Measurements from ENCODE around the gene MAVS.

Gene MAVS

DNA sequence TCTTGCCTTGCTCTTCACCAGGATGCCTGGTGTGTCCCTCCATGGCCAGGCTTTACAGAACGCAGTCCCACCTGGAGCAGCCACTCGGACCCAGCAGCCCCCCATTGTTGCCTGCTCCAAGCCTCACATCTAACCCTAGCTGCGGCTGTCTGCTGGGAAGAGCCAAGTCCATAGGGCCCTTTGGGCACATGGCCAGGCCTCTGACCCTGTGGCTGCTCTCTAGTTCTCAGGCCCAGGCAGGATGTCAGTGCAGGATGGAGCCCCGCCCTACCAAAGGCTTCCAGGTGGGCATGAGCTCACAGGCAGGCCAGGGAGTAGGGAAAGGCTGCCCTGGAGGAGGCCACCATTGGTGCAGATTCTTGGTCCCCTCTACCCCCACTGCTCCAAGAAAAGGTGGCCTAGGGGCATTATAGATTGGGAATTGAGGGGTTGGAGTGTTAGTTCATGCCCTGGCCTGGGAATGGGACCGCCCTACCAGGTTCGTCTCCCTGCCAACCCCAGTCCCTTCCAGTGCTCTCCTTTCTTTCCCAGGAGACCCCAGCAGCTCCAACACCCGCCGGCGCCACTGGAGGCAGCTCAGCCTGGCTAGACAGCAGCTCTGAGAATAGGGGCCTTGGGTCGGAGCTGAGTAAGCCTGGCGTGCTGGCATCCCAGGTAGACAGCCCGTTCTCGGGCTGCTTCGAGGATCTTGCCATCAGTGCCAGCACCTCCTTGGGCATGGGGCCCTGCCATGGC is 18.7 kb downstream of the MAVS start:
- Histone ChIP-seq H3K27me3 (ENCODE audit: control insufficient read depth, low read length) (no peaks in the 10 kb centered on the region), H3K9me2 (replicated peaks; ENCODE audit: control insufficient read depth, low read length) (no peaks in the 10 kb centered on the region), H3K4me3 (ENCODE audit: low read length) (no peak overlapping the region), H3F3A (ENCODE audit: control insufficient read depth, insufficient read depth) (no peaks in the 10 kb centered on the region), H3K9me3 (ENCODE audit: control insufficient read depth, insufficient read depth, low read length) (peaks cover 4% of the 10 kb centered on the region; the same call in 1 of the 2 replicates), H3K4me2 (ENCODE audit: low read length) (no peak overlapping the region), H4K20me1 (ENCODE audit: control insufficient read depth, insufficient read depth, low read depth, low read length) (no peaks in the 10 kb centered on the region), H3K4me1 (ENCODE audit: control insufficient read depth, low read length) (no peaks in the 10 kb centered on the region), H3K36me3 (ENCODE audit: control insufficient read depth, low read length) (peaks cover 76% of the 10 kb centered on the region), H3K27ac (ENCODE audit: low read depth, low read length) (no peak overlapping the region), H3K79me2 (ENCODE audit: control insufficient read depth, low read length) (no peaks in the 10 kb centered on the region)
- TF ChIP-seq, protein P1, sequence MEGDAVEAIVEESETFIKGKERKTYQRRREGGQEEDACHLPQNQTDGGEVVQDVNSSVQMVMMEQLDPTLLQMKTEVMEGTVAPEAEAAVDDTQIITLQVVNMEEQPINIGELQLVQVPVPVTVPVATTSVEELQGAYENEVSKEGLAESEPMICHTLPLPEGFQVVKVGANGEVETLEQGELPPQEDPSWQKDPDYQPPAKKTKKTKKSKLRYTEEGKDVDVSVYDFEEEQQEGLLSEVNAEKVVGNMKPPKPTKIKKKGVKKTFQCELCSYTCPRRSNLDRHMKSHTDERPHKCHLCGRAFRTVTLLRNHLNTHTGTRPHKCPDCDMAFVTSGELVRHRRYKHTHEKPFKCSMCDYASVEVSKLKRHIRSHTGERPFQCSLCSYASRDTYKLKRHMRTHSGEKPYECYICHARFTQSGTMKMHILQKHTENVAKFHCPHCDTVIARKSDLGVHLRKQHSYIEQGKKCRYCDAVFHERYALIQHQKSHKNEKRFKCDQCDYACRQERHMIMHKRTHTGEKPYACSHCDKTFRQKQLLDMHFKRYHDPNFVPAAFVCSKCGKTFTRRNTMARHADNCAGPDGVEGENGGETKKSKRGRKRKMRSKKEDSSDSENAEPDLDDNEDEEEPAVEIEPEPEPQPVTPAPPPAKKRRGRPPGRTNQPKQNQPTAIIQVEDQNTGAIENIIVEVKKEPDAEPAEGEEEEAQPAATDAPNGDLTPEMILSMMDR (IDR thresholded peaks at IDR 0.05; ENCODE audit: low read depth, low read length, poor library complexity, severe bottlenecking): no peak
- no peak for TF ChIP-seq EZH2phosphoT487 (IDR thresholded peaks at IDR 0.05; ENCODE audit: borderline replicate concordance, low read length)

DNA sequence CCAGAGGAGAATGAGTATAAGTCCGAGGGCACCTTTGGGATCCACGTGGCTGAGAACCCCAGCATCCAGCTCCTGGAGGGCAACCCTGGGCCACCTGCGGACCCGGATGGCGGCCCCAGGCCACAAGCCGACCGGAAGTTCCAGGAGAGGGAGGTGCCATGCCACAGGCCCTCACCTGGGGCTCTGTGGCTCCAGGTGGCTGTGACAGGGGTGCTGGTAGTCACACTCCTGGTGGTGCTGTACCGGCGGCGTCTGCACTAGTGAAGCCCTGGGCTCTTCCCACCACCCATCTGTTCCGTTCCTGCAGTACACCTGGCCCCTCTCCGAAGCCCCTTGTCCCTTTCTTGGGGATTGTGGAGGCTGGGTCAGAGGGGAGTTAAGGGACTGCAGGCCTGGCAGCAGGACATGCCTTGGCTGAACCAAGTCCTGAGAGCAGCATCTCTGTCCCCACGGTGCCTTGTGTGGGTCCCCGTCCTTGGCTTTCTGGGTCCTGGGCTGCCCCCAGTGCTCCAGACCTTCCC is 19.3 kb downstream of the MAVS start:
- no peak overlapping the region for H3K4me2 ChIP-seq (ENCODE audit: low read length)
- no peaks in the 10 kb centered on the region for H3K27me3 ChIP-seq (ENCODE audit: control insufficient read depth, low read length)
- TF ChIP-seq EZH2phosphoT487 (IDR thresholded peaks at IDR 0.05; ENCODE audit: borderline replicate concordance, low read length): no peak
- TF ChIP-seq, protein P1 (IDR thresholded peaks at IDR 0.05; ENCODE audit: low read depth, low read length, poor library complexity, severe bottlenecking): no peak
- H3K79me2 ChIP-seq (ENCODE audit: control insufficient read depth, low read length): no peaks in the 10 kb centered on the region
- peaks cover 4% of the 10 kb centered on the region; the same call in 1 of the 2 replicates for H3K9me3 ChIP-seq (ENCODE audit: control insufficient read depth, insufficient read depth, low read length)
- H4K20me1 ChIP-seq (ENCODE audit: control insufficient read depth, insufficient read depth, low read depth, low read length): no peaks in the 10 kb centered on the region
- no peaks in the 10 kb centered on the region for H3K4me1 ChIP-seq (ENCODE audit: control insufficient read depth, low read length)
- no peak overlapping the region for H3K4me3 ChIP-seq (ENCODE audit: low read length)
- no peaks in the 10 kb centered on the region for H3K9me2 ChIP-seq (replicated peaks; ENCODE audit: control insufficient read depth, low read length)
- H3K36me3 ChIP-seq (ENCODE audit: control insufficient read depth, low read length): peaks cover 75% of the 10 kb centered on the region
- no peaks in the 10 kb centered on the region for H3F3A ChIP-seq (ENCODE audit: control insufficient read depth, insufficient read depth)
- no peak overlapping the region for H3K27ac ChIP-seq (ENCODE audit: low read depth, low read length)

DNA sequence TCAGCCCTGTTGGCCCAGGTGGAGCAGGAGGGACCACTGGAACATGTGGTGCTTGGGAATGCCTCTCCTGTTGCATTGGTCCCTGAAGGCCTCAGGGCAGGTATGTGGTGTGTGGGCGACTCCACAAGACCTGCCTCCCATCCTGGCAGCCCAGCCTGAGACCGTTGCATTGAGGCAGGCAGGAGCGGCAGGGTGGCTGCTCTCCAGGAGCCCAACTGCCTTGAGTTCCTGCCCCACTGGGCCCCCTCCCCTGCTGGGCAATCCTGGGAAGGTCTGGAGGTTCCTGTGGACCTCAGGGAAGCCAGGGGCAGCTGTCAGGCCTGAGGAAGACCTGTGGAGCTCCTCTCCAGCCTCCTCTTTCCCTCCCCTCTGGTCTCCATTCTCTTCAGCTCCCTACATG is 19.8 kb downstream of the MAVS start:
- H3K27ac ChIP-seq (ENCODE audit: low read depth, low read length): no peak overlapping the region
- no peaks in the 10 kb centered on the region for H3K27me3 ChIP-seq (ENCODE audit: control insufficient read depth, low read length)
- H3K9me3 ChIP-seq (ENCODE audit: control insufficient read depth, insufficient read depth, low read length): peaks cover 4% of the 10 kb centered on the region; the same call in 1 of the 2 replicates
- H3K79me2 ChIP-seq (ENCODE audit: control insufficient read depth, low read length): no peaks in the 10 kb centered on the region
- no peaks in the 10 kb centered on the region for H3F3A ChIP-seq (ENCODE audit: control insufficient read depth, insufficient read depth)
- no peak for TF ChIP-seq EZH2phosphoT487 (IDR thresholded peaks at IDR 0.05; ENCODE audit: borderline replicate concordance, low read length)
- TF ChIP-seq, protein P1 (IDR thresholded peaks at IDR 0.05; ENCODE audit: low read depth, low read length, poor library complexity, severe bottlenecking): no peak
- no peak overlapping the region for H3K4me2 ChIP-seq (ENCODE audit: low read length)
- no peaks in the 10 kb centered on the region for H3K4me1 ChIP-seq (ENCODE audit: control insufficient read depth, low read length)
- H3K36me3 ChIP-seq (ENCODE audit: control insufficient read depth, low read length): peaks cover 75% of the 10 kb centered on the region
- no peak overlapping the region for H3K4me3 ChIP-seq (ENCODE audit: low read length)
- H4K20me1 ChIP-seq (ENCODE audit: control insufficient read depth, insufficient read depth, low read depth, low read length): no peaks in the 10 kb centered on the region
- no peaks in the 10 kb centered on the region for H3K9me2 ChIP-seq (replicated peaks; ENCODE audit: control insufficient read depth, low read length)
